ENCODE data around the gene PPFIBP1. TPM values are rescaled to one million over a fixed set of nuclear protein-coding genes. Genes with fewer than 3 reads are reported as not detected.

Gene PPFIBP1
- total and polyA plus RNA-seq, 2 of the 4 experiments (the other 2 are of a cell fraction), result 30.4 to 72.2 TPM

GRCh38 chr12:27644158-27644845 lies 120.3 kb downstream of the PPFIBP1 start:
- Histone ChIP-seq H3K9me1 (ENCODE audit: insufficient read depth, low read length) (no peaks in the 10 kb centered on the region), H3K9ac (ENCODE audit: low read depth, low read length) (no peak overlapping the region), H3K36me3 (ENCODE audit: control insufficient read depth, insufficient read depth, low read length) (0 out of 2 replicates have a peak, but pooled peaks cover 1% of the 10 kb centered on the region), H4K91ac (ENCODE audit: insufficient read depth, low read depth, low read length) (no peak overlapping the region), H3K4me3 (ENCODE audit: insufficient read depth, low read depth, low read length) (no peak overlapping the region), H4K5ac (ENCODE audit: low read depth, low read length) (no peak overlapping the region), H2AK9ac (replicated peaks; ENCODE audit: low read depth, low read length, poor library complexity) (no peak overlapping the region), H3K79me1 (ENCODE audit: low read depth in 1 of 2, low read length in 2 of 2) (peaks cover 15 to 32% of the 10 kb centered on the region in 2 experiments; a peak in 3 of 4 replicates), H2BK20ac (ENCODE audit: low read depth, low read length) (no peak overlapping the region), H2BK15ac (ENCODE audit: low read depth, low read length) (no peak overlapping the region), H3K9me3 (ENCODE audit: control insufficient read depth, insufficient read depth, low read length) (no peaks in the 10 kb centered on the region), H3K27ac (ENCODE audit: insufficient read depth, low read length) (peak overlapping the region; percentile 49; the same call in 1 of the 2 replicates), H3K18ac (ENCODE audit: low read depth, low read length) (peak overlapping the region; percentile 57; the same call in 1 of the 2 replicates), H2BK5ac (ENCODE audit: low read depth, low read length, poor library complexity, severe bottlenecking) (no peak overlapping the region), H3K56ac (ENCODE audit: extremely low read depth, insufficient read depth, low read length) (no peak overlapping the region), H2BK120ac (ENCODE audit: low read depth, low read length) (no peak overlapping the region), H3K4ac (ENCODE audit: low read depth, low read length) (no peak overlapping the region), H3K4me2 (ENCODE audit: low read depth, low read length) (no peak overlapping the region), H3K23ac (ENCODE audit: low read depth, low read length) (no peak overlapping the region), H3K14ac (replicated peaks; ENCODE audit: low read depth, low read length) (no peak overlapping the region), H3K27me3 (ENCODE audit: control insufficient read depth, insufficient read depth, low read length) (no peaks in the 10 kb centered on the region), H2AFZ (replicated peaks; ENCODE audit: low read length, poor library complexity) (no peak overlapping the region), H4K8ac (ENCODE audit: low read depth in 2 of 2, low read length in 2 of 2) (no peak overlapping the region), H2AK5ac (ENCODE audit: low read depth, low read length) (no peak overlapping the region), H4K20me1 (ENCODE audit: insufficient read depth, low read length) (no peaks in the 10 kb centered on the region), H3K4me1 (ENCODE audit: control insufficient read depth, insufficient read depth, low read length) (peaks cover 8% of the 10 kb centered on the region)
- ATAC-seq (ENCODE audit: low read depth) (no peak), DNase-seq (peak; percentile 60)
- no CpG with 5 or more reads among the region's 4 CpGs for WGBS, 2 experiments (ENCODE audit: extremely low coverage in 2 of 2, insufficient read length in 1 of 2)
- in situ Hi-C loops (cut with MboI; ENCODE audit: low sequenced_read_pairs) (no loop called here), dilution Hi-C loops (cut with HindIII; ENCODE audit: low sequenced_read_pairs, unreplicated experiment) (no loop called here), intact Hi-C loops (cut with micrococcal nuclease) (no loop called here)
- ChIA-PET POLR2A (ENCODE audit: unreplicated experiment) (no interaction called here), CTCF (no interaction called here)
- no TSS peak for BruUV-seq (replicated peaks)
- TF ChIP-seq RFX5 (IDR thresholded peaks at IDR 0.05; ENCODE audit: low read depth, low read length), result no peak
- no peak for TF ChIP-seq USF2 (IDR thresholded peaks at IDR 0.05; ENCODE audit: low read depth, low read length)
- no peak for TF ChIP-seq FOS (IDR thresholded peaks at IDR 0.05; ENCODE audit: low read depth, low read length)
- no peak for TF ChIP-seq BHLHE40 (IDR thresholded peaks at IDR 0.05; ENCODE audit: low read depth, low read length)
- TF ChIP-seq SMC3 (IDR thresholded peaks at IDR 0.05; ENCODE audit: low read depth, low read length), result no peak
- TF ChIP-seq CEBPB (IDR thresholded peaks at IDR 0.05; ENCODE audit: low read depth, low read length), result no peak
- no peak for TF ChIP-seq CHD1 (IDR thresholded peaks at IDR 0.05; ENCODE audit: low read depth, low read length)
- TF ChIP-seq POLR2A (IDR thresholded peaks at IDR 0.05; ENCODE audit: low read depth, low read length), result no peak
- TF ChIP-seq MAFK (IDR thresholded peaks at IDR 0.05; ENCODE audit: low read depth, low read length), result no peak
- no peak for TF ChIP-seq RAD21 (IDR thresholded peaks at IDR 0.05; ENCODE audit: low read length)

Measured in IMR-90 (cell line).